ENCODE data around the gene STMP1. TPM values are rescaled to one million over a fixed set of nuclear protein-coding genes. Genes with fewer than 3 reads are reported as not detected.

The STMP1 gene
- total and polyA plus RNA-seq, 2 of the 8 experiments (the other 6 are each of a cell fraction or from before 2014, with no cell fraction given), result 22.7 to 36.7 TPM

DNA sequence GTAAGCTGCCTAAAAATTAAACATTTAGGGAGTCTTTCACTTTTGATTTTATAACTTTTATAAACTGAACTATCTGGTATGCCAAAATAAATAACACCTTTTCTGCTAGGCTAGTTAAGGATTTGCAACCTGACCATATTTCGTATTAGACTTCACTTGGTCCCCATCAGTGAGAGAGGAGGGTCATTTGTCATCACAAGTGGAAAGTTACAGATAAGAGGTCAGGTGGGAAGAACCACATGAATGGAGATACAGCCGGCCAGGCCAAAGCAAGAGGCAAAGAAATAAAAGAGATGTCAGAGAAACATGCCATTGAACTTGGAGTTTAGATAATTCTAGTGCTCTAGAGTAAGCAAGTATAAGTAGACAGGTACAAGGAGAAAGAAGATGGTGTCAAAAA is 44.5 kb upstream of the STMP1 start (continued):
- TF ChIP-seq, protein P1, sequence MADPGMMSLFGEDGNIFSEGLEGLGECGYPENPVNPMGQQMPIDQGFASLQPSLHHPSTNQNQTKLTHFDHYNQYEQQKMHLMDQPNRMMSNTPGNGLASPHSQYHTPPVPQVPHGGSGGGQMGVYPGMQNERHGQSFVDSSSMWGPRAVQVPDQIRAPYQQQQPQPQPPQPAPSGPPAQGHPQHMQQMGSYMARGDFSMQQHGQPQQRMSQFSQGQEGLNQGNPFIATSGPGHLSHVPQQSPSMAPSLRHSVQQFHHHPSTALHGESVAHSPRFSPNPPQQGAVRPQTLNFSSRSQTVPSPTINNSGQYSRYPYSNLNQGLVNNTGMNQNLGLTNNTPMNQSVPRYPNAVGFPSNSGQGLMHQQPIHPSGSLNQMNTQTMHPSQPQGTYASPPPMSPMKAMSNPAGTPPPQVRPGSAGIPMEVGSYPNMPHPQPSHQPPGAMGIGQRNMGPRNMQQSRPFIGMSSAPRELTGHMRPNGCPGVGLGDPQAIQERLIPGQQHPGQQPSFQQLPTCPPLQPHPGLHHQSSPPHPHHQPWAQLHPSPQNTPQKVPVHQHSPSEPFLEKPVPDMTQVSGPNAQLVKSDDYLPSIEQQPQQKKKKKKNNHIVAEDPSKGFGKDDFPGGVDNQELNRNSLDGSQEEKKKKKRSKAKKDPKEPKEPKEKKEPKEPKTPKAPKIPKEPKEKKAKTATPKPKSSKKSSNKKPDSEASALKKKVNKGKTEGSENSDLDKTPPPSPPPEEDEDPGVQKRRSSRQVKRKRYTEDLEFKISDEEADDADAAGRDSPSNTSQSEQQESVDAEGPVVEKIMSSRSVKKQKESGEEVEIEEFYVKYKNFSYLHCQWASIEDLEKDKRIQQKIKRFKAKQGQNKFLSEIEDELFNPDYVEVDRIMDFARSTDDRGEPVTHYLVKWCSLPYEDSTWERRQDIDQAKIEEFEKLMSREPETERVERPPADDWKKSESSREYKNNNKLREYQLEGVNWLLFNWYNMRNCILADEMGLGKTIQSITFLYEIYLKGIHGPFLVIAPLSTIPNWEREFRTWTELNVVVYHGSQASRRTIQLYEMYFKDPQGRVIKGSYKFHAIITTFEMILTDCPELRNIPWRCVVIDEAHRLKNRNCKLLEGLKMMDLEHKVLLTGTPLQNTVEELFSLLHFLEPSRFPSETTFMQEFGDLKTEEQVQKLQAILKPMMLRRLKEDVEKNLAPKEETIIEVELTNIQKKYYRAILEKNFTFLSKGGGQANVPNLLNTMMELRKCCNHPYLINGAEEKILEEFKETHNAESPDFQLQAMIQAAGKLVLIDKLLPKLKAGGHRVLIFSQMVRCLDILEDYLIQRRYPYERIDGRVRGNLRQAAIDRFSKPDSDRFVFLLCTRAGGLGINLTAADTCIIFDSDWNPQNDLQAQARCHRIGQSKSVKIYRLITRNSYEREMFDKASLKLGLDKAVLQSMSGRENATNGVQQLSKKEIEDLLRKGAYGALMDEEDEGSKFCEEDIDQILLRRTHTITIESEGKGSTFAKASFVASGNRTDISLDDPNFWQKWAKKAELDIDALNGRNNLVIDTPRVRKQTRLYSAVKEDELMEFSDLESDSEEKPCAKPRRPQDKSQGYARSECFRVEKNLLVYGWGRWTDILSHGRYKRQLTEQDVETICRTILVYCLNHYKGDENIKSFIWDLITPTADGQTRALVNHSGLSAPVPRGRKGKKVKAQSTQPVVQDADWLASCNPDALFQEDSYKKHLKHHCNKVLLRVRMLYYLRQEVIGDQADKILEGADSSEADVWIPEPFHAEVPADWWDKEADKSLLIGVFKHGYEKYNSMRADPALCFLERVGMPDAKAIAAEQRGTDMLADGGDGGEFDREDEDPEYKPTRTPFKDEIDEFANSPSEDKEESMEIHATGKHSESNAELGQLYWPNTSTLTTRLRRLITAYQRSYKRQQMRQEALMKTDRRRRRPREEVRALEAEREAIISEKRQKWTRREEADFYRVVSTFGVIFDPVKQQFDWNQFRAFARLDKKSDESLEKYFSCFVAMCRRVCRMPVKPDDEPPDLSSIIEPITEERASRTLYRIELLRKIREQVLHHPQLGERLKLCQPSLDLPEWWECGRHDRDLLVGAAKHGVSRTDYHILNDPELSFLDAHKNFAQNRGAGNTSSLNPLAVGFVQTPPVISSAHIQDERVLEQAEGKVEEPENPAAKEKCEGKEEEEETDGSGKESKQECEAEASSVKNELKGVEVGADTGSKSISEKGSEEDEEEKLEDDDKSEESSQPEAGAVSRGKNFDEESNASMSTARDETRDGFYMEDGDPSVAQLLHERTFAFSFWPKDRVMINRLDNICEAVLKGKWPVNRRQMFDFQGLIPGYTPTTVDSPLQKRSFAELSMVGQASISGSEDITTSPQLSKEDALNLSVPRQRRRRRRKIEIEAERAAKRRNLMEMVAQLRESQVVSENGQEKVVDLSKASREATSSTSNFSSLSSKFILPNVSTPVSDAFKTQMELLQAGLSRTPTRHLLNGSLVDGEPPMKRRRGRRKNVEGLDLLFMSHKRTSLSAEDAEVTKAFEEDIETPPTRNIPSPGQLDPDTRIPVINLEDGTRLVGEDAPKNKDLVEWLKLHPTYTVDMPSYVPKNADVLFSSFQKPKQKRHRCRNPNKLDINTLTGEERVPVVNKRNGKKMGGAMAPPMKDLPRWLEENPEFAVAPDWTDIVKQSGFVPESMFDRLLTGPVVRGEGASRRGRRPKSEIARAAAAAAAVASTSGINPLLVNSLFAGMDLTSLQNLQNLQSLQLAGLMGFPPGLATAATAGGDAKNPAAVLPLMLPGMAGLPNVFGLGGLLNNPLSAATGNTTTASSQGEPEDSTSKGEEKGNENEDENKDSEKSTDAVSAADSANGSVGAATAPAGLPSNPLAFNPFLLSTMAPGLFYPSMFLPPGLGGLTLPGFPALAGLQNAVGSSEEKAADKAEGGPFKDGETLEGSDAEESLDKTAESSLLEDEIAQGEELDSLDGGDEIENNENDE (IDR thresholded peaks at IDR 0.05; ENCODE audit: insufficient replicate concordance, low read length), result no peak
- TF ChIP-seq EZH2 (IDR thresholded peaks at IDR 0.05; ENCODE audit: low read depth, low read length, severe bottlenecking) (no peak), SP1 (IDR thresholded peaks at IDR 0.05; ENCODE audit: low read depth, low read length) (no peak), RAD21 (IDR thresholded peaks at IDR 0.05 in 1 of 2, conservative IDR thresholded peaks at IDR 0.05 in 1 of 2; ENCODE audit: low read depth in 2 of 2, low read length in 2 of 2) (no peak), TAF7 (optimal IDR thresholded peaks at IDR 0.05; ENCODE audit: borderline replicate concordance, low read depth, low read length) (no peak)
- TF ChIP-seq, protein P2, sequence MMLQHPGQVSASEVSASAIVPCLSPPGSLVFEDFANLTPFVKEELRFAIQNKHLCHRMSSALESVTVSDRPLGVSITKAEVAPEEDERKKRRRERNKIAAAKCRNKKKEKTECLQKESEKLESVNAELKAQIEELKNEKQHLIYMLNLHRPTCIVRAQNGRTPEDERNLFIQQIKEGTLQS (IDR thresholded peaks at IDR 0.05; ENCODE audit: insufficient read depth, low read depth, low read length), result no peak

All from H1 (cell line).